ENCODE data around the gene CEACAM21.
"Not testable (repeated sequence)": the region's sequence is repeated elsewhere in the genome, so short reads cannot be mapped to it uniquely, and the experiment has no call there.

Gene CEACAM21

GRCh38 chr19:41549884-41550283, 26.1 kb upstream of the CEACAM21 start:
- DNase-seq (ENCODE audit: low spot score) = no peak

- no peak for DNase-seq (ENCODE audit: low spot score)
Observed at GRCh38 chr19:41551212-41551610, 24.8 kb upstream of the CEACAM21 start.

- DNase-seq (ENCODE audit: low spot score) = no peak
Observed at GRCh38 chr19:41551711-41552110, 24.3 kb upstream of the CEACAM21 start.

GRCh38 chr19:41552558-41552957, 23.4 kb upstream of the CEACAM21 start:
- no peak for DNase-seq (ENCODE audit: low spot score)

GRCh38 chr19:41553804-41554203, 22.2 kb upstream of the CEACAM21 start:
- DNase-seq (ENCODE audit: low spot score) = no peak

- DNase-seq (ENCODE audit: low spot score) = no peak
Observed at GRCh38 chr19:41554907-41555306, 21.1 kb upstream of the CEACAM21 start.

- DNase-seq (ENCODE audit: low spot score) = no peak
Observed at GRCh38 chr19:41555748-41556147, 20.2 kb upstream of the CEACAM21 start.

GRCh38 chr19:41563854-41564514, 12.0 kb upstream of the CEACAM21 start:
- DNase-seq (ENCODE audit: low spot score) = no peak

GRCh38 chr19:41564515-41565378, 11.2 kb upstream of the CEACAM21 start:
- DNase-seq (ENCODE audit: low spot score) = no peak

- DNase-seq (ENCODE audit: low spot score) = no peak
Observed at GRCh38 chr19:41565379-41565720, 10.6 kb upstream of the CEACAM21 start.

GRCh38 chr19:41566001-41566400, 10.0 kb upstream of the CEACAM21 start:
- DNase-seq (ENCODE audit: low spot score) = no peak

- DNase-seq (ENCODE audit: low spot score) = no peak
Observed at GRCh38 chr19:41569481-41570150, 6.3 kb upstream of the CEACAM21 start.

- no peak for DNase-seq (ENCODE audit: low spot score)
Observed at GRCh38 chr19:41570179-41570578, 5.8 kb upstream of the CEACAM21 start.

GRCh38 chr19:41570639-41571112, 5.3 kb upstream of the CEACAM21 start:
- peak; percentile 65 for DNase-seq (ENCODE audit: low spot score)

GRCh38 chr19:41577144-41577830, 1.3 kb downstream of the CEACAM21 start:
- no peak for DNase-seq (ENCODE audit: low spot score)

- DNase-seq (ENCODE audit: low spot score) = no peak
Observed at GRCh38 chr19:41577833-41578232, 1.9 kb downstream of the CEACAM21 start.

- no peak for DNase-seq (ENCODE audit: low spot score)
Observed at GRCh38 chr19:41578886-41579285, 2.9 kb downstream of the CEACAM21 start.

- DNase-seq (ENCODE audit: low spot score) = not testable (repeated sequence)
Observed at GRCh38 chr19:41581068-41581467, 5.1 kb downstream of the CEACAM21 start.

- DNase-seq (ENCODE audit: low spot score) = not testable (repeated sequence)
Observed at GRCh38 chr19:41582577-41583182, 6.7 kb downstream of the CEACAM21 start.

- no peak for DNase-seq (ENCODE audit: low spot score)
Observed at GRCh38 chr19:41584260-41584810, 8.4 kb downstream of the CEACAM21 start.

- DNase-seq (ENCODE audit: low spot score) = no peak
Observed at GRCh38 chr19:41584931-41585330, 9.0 kb downstream of the CEACAM21 start.
